MM.1S (cell line): ENCODE measurements around the gene CDK17.

ENCODE experiments used
- EZH2 ChIP-seq: fragments of 300-600 bp; sonication (generic); optimal IDR thresholded peaks from 2 replicates; pipeline ENCODE3; 2017; ENCODE audit warnings: low read depth, mild to moderate bottlenecking, antibody characterized with exemption, low read length, mixed read lengths
- EZH2phosphoT487 ChIP-seq: fragments of 300-600 bp; sonication (generic); IDR thresholded peaks from 2 replicates; pipeline ENCODE4 v1.6.1; 2018; ENCODE audit warnings: antibody characterized with exemption, low read length
- TF ChIP-seq, protein P1 (sequence below): fragments of 300-600 bp; sonication (generic); IDR thresholded peaks from 2 replicates; pipeline ENCODE4 v1.5.1; 2016; ENCODE audit warnings: antibody characterized with exemption, low read length, mixed read lengths

DNA sequence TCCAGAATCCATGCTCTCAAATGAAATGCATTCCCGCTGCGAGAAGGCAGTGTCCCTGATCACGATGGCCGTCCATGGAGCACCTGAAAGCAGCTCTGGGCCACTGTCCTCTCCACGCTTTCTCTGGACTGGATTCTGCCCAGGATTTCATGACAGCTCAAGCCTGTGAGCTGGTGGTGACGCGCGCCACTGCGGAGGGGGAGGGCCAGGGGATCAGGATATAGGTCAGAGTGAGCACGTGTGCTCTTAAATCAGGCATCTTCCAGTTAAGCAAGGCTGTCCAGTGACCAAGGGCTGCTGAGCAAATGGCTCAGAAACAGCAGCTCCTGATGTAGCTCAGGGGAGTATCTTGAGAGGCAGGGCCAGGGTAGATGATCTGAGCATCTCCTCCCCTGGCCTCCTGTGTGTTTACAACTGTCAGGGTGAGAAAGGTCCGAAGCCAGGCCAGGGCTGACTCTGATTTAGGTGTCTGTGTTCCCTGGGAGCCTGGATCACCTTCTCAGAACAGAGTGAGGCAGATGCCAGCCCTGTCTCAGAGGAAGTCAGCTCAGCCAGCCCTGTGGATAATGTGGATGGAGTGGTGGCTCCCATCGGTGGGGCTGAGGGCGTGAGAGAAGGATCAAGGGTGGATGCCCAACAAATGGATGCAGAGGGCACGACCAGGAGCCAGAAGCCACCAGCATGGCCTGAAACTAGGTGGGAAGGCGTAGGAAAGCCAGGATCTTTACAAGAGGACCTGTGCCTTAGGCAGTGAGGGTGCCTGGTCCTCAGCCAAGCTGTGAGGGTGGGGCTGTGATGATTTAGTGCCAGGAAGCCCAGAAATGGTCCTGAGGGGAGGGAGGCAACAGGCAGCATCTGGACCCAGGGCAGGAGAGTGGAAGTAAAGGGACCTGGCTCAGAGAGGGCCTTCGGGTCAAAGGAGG lies 150.8 kb downstream of the CDK17 start:
- TF ChIP-seq, protein P1, sequence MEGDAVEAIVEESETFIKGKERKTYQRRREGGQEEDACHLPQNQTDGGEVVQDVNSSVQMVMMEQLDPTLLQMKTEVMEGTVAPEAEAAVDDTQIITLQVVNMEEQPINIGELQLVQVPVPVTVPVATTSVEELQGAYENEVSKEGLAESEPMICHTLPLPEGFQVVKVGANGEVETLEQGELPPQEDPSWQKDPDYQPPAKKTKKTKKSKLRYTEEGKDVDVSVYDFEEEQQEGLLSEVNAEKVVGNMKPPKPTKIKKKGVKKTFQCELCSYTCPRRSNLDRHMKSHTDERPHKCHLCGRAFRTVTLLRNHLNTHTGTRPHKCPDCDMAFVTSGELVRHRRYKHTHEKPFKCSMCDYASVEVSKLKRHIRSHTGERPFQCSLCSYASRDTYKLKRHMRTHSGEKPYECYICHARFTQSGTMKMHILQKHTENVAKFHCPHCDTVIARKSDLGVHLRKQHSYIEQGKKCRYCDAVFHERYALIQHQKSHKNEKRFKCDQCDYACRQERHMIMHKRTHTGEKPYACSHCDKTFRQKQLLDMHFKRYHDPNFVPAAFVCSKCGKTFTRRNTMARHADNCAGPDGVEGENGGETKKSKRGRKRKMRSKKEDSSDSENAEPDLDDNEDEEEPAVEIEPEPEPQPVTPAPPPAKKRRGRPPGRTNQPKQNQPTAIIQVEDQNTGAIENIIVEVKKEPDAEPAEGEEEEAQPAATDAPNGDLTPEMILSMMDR, result no peak
- no peak for TF ChIP-seq EZH2
- no peak for TF ChIP-seq EZH2phosphoT487
